H54 (cell line): Measurements from ENCODE around the gene COA1.
"Not testable (repeated sequence)": the region's sequence is repeated elsewhere in the genome, so short reads cannot be mapped to it uniquely, and the experiment has no call there.

Source experiments
- DNase-seq: peaks from one replicate; pipeline ENCODE4 v3.0.0; 2011; ENCODE audit warnings: low spot score, mixed read lengths; ENCODE audit not compliant: insufficient read length
- FAIRE-seq: peaks from 3 replicates; lab custom pipeline; 2011; peaks lifted over from hg19 to GRCh38; lab: Jason Lieb, UNC
- POLR2A ChIP-seq: IDR thresholded peaks from 2 replicates; pipeline ENCODE4 v1.6.1; 2011; ENCODE audit warnings: low read depth, mild to moderate bottlenecking, low read length

The COA1 gene

GRCh38 chr7:43639858-43640491, 89.3 kb downstream of the COA1 start:
- FAIRE-seq (no peak), DNase-seq (peak; percentile 47)
- TF ChIP-seq POLR2A = no peak

- FAIRE-seq (peak; percentile 36), DNase-seq (no peak)
- no peak for TF ChIP-seq POLR2A
Measured at GRCh38 chr7:43637114-43637806, 92.1 kb downstream of the COA1 start.

- TF ChIP-seq POLR2A = no peak
- no peak for FAIRE-seq
- no peak for DNase-seq
Measured at GRCh38 chr7:43636093-43636492, 93.2 kb downstream of the COA1 start.

- FAIRE-seq (no peak), DNase-seq (no peak)
- TF ChIP-seq POLR2A = no peak
Measured at GRCh38 chr7:43634384-43634783, 94.9 kb downstream of the COA1 start.

- DNase-seq (no peak), FAIRE-seq (no peak)
- no peak for TF ChIP-seq POLR2A
Measured at GRCh38 chr7:43632746-43633145, 96.6 kb downstream of the COA1 start.

- no peak for TF ChIP-seq POLR2A
- DNase-seq = no peak
- FAIRE-seq = no peak
Measured at GRCh38 chr7:43631559-43631958, 97.8 kb downstream of the COA1 start.

- no peak for TF ChIP-seq POLR2A
- DNase-seq = no peak
- FAIRE-seq = no peak
Measured at GRCh38 chr7:43630482-43630881, 98.8 kb downstream of the COA1 start.

- no peak for DNase-seq
- TF ChIP-seq POLR2A = no peak
- no peak for FAIRE-seq
Measured at GRCh38 chr7:43629857-43630256, 99.5 kb downstream of the COA1 start.

GRCh38 chr7:43628431-43628830, 100.9 kb downstream of the COA1 start:
- FAIRE-seq (peak; percentile 55), DNase-seq (no peak)
- no peak for TF ChIP-seq POLR2A

- FAIRE-seq = peak; percentile 77
- DNase-seq = not testable (repeated sequence)
Measured at GRCh38 chr7:43627798-43628197, 101.5 kb downstream of the COA1 start.

- no peak for DNase-seq
- TF ChIP-seq POLR2A = no peak
- no peak for FAIRE-seq
Measured at GRCh38 chr7:43626695-43627094, 102.6 kb downstream of the COA1 start.

- TF ChIP-seq POLR2A = no peak
- FAIRE-seq (peak; percentile 27), DNase-seq (no peak)
Measured at GRCh38 chr7:43625980-43626379, 103.3 kb downstream of the COA1 start.

GRCh38 chr7:43625453-43625852, 103.9 kb downstream of the COA1 start:
- DNase-seq (no peak), FAIRE-seq (peak; percentile 27)
- TF ChIP-seq POLR2A = no peak

- FAIRE-seq = no peak
Measured at GRCh38 chr7:43624156-43624555, 105.2 kb downstream of the COA1 start.

GRCh38 chr7:43621729-43622448, 107.4 kb downstream of the COA1 start:
- no peak for DNase-seq

More at GRCh38 chr7:43624156-43624555, 105.2 kb downstream of the COA1 start:
- no peak for TF ChIP-seq POLR2A
- DNase-seq = no peak

More at GRCh38 chr7:43621729-43622448, 107.4 kb downstream of the COA1 start:
- FAIRE-seq = no peak
- TF ChIP-seq POLR2A = no peak
